SU-DHL-6 (cell line): ENCODE measurements around the gene RPLP2.

Experiments used
- EZH2phosphoT487 ChIP-seq: fragments of 200-600 bp; sonication (generic), shearing (Covaris generic); conservative IDR thresholded peaks from 2 replicates; pipeline ENCODE4 v1.6.1; 2018; ENCODE audit warnings: mild to moderate bottlenecking, antibody characterized with exemption, low read length, moderate library complexity, mixed read lengths
- TF ChIP-seq, protein P1 (sequence below): fragments of 200-600 bp; sonication (generic); IDR thresholded peaks from one replicate; pipeline ENCODE4 v1.5.1; 2017; ENCODE audit warnings: antibody characterized with exemption, mild to moderate bottlenecking, low read length, moderate library complexity; ENCODE audit not compliant: insufficient read depth, poor library complexity, severe bottlenecking

DNA sequence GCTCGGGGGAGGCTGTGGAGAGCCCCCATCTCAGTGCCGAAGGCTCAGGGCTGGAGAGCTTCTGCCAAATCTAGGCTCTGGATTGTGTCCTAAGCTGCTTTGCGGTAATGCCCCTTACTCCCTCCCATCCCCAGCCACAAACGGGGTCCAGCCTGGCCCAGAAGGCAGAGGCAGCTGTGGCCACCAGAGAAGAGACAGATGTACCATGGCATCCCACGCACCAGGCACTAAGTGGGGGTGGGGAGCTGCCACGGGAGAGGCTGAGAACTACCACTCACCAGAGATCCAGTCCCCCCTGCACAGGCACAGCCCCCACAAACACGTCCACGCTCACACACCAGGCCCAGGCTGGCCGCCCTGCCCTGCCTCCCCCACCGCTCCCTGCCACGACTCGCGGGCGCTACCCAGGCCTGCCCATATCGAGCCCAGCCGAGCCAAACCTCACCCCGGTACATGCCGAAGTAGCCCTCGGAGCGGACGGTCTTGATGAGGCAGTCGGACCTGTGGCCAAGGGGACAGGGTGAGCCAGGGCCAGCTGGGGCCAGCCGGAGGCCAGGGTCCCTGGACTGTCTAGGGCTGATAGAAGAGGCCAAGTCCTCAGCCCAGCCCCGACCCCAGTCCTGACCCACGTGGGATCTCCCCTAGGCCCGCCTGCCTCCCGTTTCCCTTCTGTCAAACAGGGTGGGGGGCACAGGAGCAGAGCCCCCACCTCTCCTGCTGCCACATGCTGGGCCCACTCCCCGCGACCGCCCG lies 15.6 kb upstream of the RPLP2 start:
- TF ChIP-seq, protein P1, sequence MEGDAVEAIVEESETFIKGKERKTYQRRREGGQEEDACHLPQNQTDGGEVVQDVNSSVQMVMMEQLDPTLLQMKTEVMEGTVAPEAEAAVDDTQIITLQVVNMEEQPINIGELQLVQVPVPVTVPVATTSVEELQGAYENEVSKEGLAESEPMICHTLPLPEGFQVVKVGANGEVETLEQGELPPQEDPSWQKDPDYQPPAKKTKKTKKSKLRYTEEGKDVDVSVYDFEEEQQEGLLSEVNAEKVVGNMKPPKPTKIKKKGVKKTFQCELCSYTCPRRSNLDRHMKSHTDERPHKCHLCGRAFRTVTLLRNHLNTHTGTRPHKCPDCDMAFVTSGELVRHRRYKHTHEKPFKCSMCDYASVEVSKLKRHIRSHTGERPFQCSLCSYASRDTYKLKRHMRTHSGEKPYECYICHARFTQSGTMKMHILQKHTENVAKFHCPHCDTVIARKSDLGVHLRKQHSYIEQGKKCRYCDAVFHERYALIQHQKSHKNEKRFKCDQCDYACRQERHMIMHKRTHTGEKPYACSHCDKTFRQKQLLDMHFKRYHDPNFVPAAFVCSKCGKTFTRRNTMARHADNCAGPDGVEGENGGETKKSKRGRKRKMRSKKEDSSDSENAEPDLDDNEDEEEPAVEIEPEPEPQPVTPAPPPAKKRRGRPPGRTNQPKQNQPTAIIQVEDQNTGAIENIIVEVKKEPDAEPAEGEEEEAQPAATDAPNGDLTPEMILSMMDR = no peak
- TF ChIP-seq EZH2phosphoT487 = no peak
